ENCODE measurements around the gene THRB. TPM values are rescaled to one million over a fixed set of nuclear protein-coding genes. Genes with fewer than 3 reads are reported as not detected.

THRB gene
- total and polyA plus RNA-seq, 2 donors (not counting 3 experiments of a cell fraction or from before 2014, with no cell fraction given) = 0.06 TPM; not detected in 1

GRCh38 chr3:24129549-24129948 is 365.1 kb downstream of the THRB start:
- Histone ChIP-seq H3K9ac (replicated peaks; ENCODE audit: extremely low read depth, insufficient read depth, low read length) (no peak overlapping the region), H3K27ac (ENCODE audit: insufficient read depth, low read depth, low read length) (no peak overlapping the region), H3K9me1 (replicated peaks; ENCODE audit: control insufficient read depth, extremely low read depth, insufficient read depth, low read length) (no peaks in the 10 kb centered on the region), H3K4me3 (replicated peaks in 1 of 3; ENCODE audit: insufficient read depth in 1 of 3, low read depth in 1 of 3, low read length in 3 of 3) (no peak overlapping the region), H3K27me3 (ENCODE audit: control insufficient read depth in 2 of 2, insufficient read depth in 2 of 2, low read length in 2 of 2) (no peaks in the 10 kb centered on the region), H4K20me1 (replicated peaks; ENCODE audit: control insufficient read depth, extremely low read depth, insufficient read depth, low read length) (no peaks in the 10 kb centered on the region), H3K36me3 (ENCODE audit: control insufficient read depth in 2 of 2, extremely low read depth in 1 of 2, insufficient read depth in 2 of 2, low read length in 2 of 2) (no peaks in the 10 kb centered on the region), H3K4me2 (ENCODE audit: insufficient read depth, low read length) (no peak overlapping the region), H3K9me3 (replicated peaks; ENCODE audit: control insufficient read depth, insufficient read depth, low read length) (no peaks in the 10 kb centered on the region), H3K79me2 (ENCODE audit: control insufficient read depth, insufficient read depth, low read length) (no peaks in the 10 kb centered on the region), H2AFZ (ENCODE audit: low read depth, low read length) (no peak overlapping the region), H3K4me1 (ENCODE audit: control insufficient read depth, extremely low read depth, insufficient read depth, low read length) (no peaks in the 10 kb centered on the region)
- FAIRE-seq (no peak), DNase-seq (ENCODE audit: low read depth, low spot score) (no peak)
- intact Hi-C loops (cut with micrococcal nuclease) (no loop called here), dilution Hi-C loops (cut with MboI; ENCODE audit: extremely low pct_ligation_motif_present, low sequenced_read_pairs) (no loop called here)
- no peak for TF ChIP-seq MAX (IDR thresholded peaks at IDR 0.05; ENCODE audit: insufficient read depth, insufficient read length)
- no TSS peak for BruUV-seq (replicated peaks)
- CTCF ChIA-PET = no interaction called here
- POLR2A ChIA-PET = no interaction called here

GRCh38 chr3:24128199-24129005 is 366.2 kb downstream of the THRB start:
- no peak overlapping the region for H3K9ac ChIP-seq (replicated peaks; ENCODE audit: extremely low read depth, insufficient read depth, low read length)
- no peak overlapping the region for H2AFZ ChIP-seq (ENCODE audit: low read depth, low read length)
- no peaks in the 10 kb centered on the region for H3K9me1 ChIP-seq (replicated peaks; ENCODE audit: control insufficient read depth, extremely low read depth, insufficient read depth, low read length)
- intact Hi-C loops (cut with micrococcal nuclease) = no loop called here
- H3K9me3 ChIP-seq (replicated peaks; ENCODE audit: control insufficient read depth, insufficient read depth, low read length) = no peaks in the 10 kb centered on the region
- no peaks in the 10 kb centered on the region for H3K79me2 ChIP-seq (ENCODE audit: control insufficient read depth, insufficient read depth, low read length)
- FAIRE-seq (no peak), DNase-seq (ENCODE audit: low read depth, low spot score) (no peak)
- ChIA-PET CTCF (interaction anchor here (1.5 kb wide), 1 partner anchor 11 kb away, joined by 8 read pairs; no protein-coding TSS in a partner anchor), POLR2A (no interaction called here)
- H3K4me1 ChIP-seq (ENCODE audit: control insufficient read depth, extremely low read depth, insufficient read depth, low read length) = no peaks in the 10 kb centered on the region
- H3K27me3 ChIP-seq (ENCODE audit: control insufficient read depth in 2 of 2, insufficient read depth in 2 of 2, low read length in 2 of 2) = no peaks in the 10 kb centered on the region
- dilution Hi-C loops (cut with MboI; ENCODE audit: extremely low pct_ligation_motif_present, low sequenced_read_pairs) = no loop called here
- no TSS peak for BruUV-seq (replicated peaks)
- H3K4me3 ChIP-seq (replicated peaks in 1 of 3; ENCODE audit: insufficient read depth in 1 of 3, low read depth in 1 of 3, low read length in 3 of 3) = no peak overlapping the region
- H3K4me2 ChIP-seq (ENCODE audit: insufficient read depth, low read length) = no peak overlapping the region
- H3K27ac ChIP-seq (ENCODE audit: insufficient read depth, low read depth, low read length) = no peak overlapping the region
- H4K20me1 ChIP-seq (replicated peaks; ENCODE audit: control insufficient read depth, extremely low read depth, insufficient read depth, low read length) = no peaks in the 10 kb centered on the region
- TF ChIP-seq CTCF (IDR thresholded peaks at IDR 0.05; ENCODE audit: extremely low read depth in 1 of 2, insufficient read depth in 1 of 2, low read depth in 1 of 2, low read length in 2 of 2) (no peak), POLR2A (IDR thresholded peaks at IDR 0.05; ENCODE audit: low read depth, low read length) (no peak), POLR2AphosphoS5 (IDR thresholded peaks at IDR 0.05; ENCODE audit: insufficient read depth, low read depth, low read length) (no peak), GATA2 (IDR thresholded peaks at IDR 0.05; ENCODE audit: insufficient read depth, insufficient read length, low read depth, low read length) (no peak), EZH2 (IDR thresholded peaks at IDR 0.05; ENCODE audit: borderline replicate concordance, low read depth, low read length, severe bottlenecking) (no peak), FOS (IDR thresholded peaks at IDR 0.05; ENCODE audit: borderline replicate concordance, insufficient read depth, low read length) (no peak), MYC (IDR thresholded peaks at IDR 0.05; ENCODE audit: low read depth, low read length) (no peak), MAX (IDR thresholded peaks at IDR 0.05; ENCODE audit: insufficient read depth, insufficient read length) (no peak), JUN (IDR thresholded peaks at IDR 0.05; ENCODE audit: borderline replicate concordance, insufficient read depth, insufficient read length, low read depth) (no peak)
- no peaks in the 10 kb centered on the region for H3K36me3 ChIP-seq (ENCODE audit: control insufficient read depth in 2 of 2, extremely low read depth in 1 of 2, insufficient read depth in 2 of 2, low read length in 2 of 2)

Measured in endothelial cell of umbilical vein (primary cell).